Measurements from ENCODE around the gene SMIM12.

GRCh38 chr1:34859446-34860200, at the start of gene SMIM12:
- TF ChIP-seq POLR2A (IDR thresholded peaks at IDR 0.05; ENCODE audit: low read length) (peak; percentile 97), GATA1 (IDR thresholded peaks at IDR 0.05; ENCODE audit: low read depth, low read length) (no peak)

Measured in erythroblast (primary cell).